Ovary (tissue), 3 donors: ENCODE measurements around the gene BMPER.

Experiments
- CTCF ChIP-seq, 3 donors: fragments of 450-650 bp in 2 of 3; fragments of 200-600 bp in 1 of 3; IDR thresholded peaks; one replicate each; pipeline versions ENCODE4 v1.5.1 to v1.8.0; 2016 to 2022; ENCODE audit warnings: antibody characterized with exemption in 3 of 3, mild to moderate bottlenecking in 1 of 3
- EP300 ChIP-seq: sonication (generic); formaldehyde crosslinking; IDR thresholded peaks from one replicate; pipeline ENCODE4 v1.6.1; 2017; ENCODE audit warnings: antibody characterized with exemption
- POLR2A ChIP-seq: fragments of 450-650 bp; IDR thresholded peaks from one replicate; pipeline ENCODE4 v1.6.1; 2017; ENCODE audit warnings: antibody characterized with exemption, mild to moderate bottlenecking, moderate library complexity
- donor health status: DM: no; HTN: no; CAD: no.

- TF ChIP-seq CTCF (IDR thresholded peaks at IDR 0.05) (no peak), EP300 (no peak), POLR2A (no peak)
Observed at GRCh38 chr7:34198231-34198641, 292.9 kb downstream of the BMPER start.
